Measurements from ENCODE around the gene RIMBP3C.
"Not testable (repeated sequence)": the region's sequence is repeated elsewhere in the genome, so short reads cannot be mapped to it uniquely, and the experiment has no call there.

The RIMBP3C gene

GRCh38 chr22:21526705-21527500, 24.4 kb downstream of the RIMBP3C start:
- DNase-seq = not testable (repeated sequence)

- not testable (repeated sequence) for DNase-seq
Measured at GRCh38 chr22:21516970-21517764, 34.1 kb downstream of the RIMBP3C start.

- not testable (repeated sequence) for DNase-seq
Measured at GRCh38 chr22:21516522-21516921, 34.7 kb downstream of the RIMBP3C start.

- DNase-seq = not testable (repeated sequence)
Measured at GRCh38 chr22:21515234-21515633, 36.0 kb downstream of the RIMBP3C start.

- DNase-seq = not testable (repeated sequence)
Measured at GRCh38 chr22:21514117-21514516, 37.1 kb downstream of the RIMBP3C start.

DNA sequence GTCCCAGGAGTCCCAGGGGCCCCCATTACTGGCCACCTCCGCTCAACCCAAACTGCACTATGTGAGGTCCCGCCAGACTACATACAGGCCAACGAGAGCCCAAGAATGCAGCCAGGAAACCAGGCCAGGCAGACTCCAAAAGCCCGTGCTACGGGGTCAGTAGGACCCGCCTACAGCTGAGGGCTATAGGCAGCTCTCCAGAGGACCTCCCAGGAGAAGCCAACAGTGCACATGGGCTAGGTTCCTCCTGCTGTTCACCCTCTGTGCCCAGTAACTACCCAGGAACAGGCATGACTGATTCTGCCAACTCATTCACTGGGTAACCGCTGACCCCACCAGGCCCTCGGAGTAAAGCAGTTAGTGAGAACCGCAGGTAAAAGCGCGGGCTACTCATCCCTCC, 39.2 kb downstream of the RIMBP3C start:
- not testable (repeated sequence) for DNase-seq

GRCh38 chr22:21510397-21510796, 40.9 kb downstream of the RIMBP3C start:
- DNase-seq = not testable (repeated sequence)

GRCh38 chr22:21499623-21500506, 51.4 kb downstream of the RIMBP3C start:
- not testable (repeated sequence) for DNase-seq

DNA sequence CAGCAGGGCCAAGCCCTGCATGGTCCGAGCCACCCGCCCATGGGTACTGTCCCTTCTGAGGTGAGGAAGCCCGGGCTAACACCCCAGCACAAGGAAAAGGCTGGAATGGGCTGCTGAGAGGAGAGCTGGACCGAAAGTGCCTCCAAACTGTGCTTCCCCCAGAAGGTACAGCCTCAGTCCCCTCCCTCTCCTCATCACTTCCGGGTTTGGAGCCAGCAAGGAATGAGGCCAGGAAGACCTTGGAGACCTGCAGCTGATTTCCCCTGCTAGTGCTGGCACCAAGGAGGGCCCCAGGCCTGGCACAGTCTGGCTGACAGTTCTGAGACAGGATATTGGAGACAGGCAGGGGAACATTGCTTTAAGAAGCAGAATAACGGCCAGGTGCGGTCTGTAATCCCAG, 52.8 kb downstream of the RIMBP3C start:
- not testable (repeated sequence) for DNase-seq

GRCh38 chr22:21497984-21498383, 53.3 kb downstream of the RIMBP3C start:
- not testable (repeated sequence) for DNase-seq
